IMR-90 (cell line): ENCODE measurements around the gene TRMT1. TPM values are rescaled to one million over a fixed set of nuclear protein-coding genes. Genes with fewer than 3 reads are reported as not detected.

Source experiments
- ATAC-seq: fragments of 200-7000 bp; cut with Tn5 transposase; 2 replicates; pipeline ENCODE4 v1.9.1; 2020; ENCODE audit warnings: low read depth, mild to moderate bottlenecking, moderate library complexity
- BruUV-seq: library from RNA; stranded (reverse); fragments of 400-500 nt; replicated peaks from 2 replicates; lab custom pipeline; 2021; lab: Mats Ljungman, UMichigan
- CTCF ChIA-PET: fragments of 300-600 bp; formaldehyde crosslinking; extraction: SDS; loops from one replicate; lab custom pipeline; 2021; ENCODE audit warnings: antibody characterized with exemption; lab: Yijun Ruan, JAX
- POLR2A ChIA-PET: fragments of 300-600 bp; sonication (Branson Sonifier 250); formaldehyde crosslinking; loops from one replicate; lab custom pipeline; 2022; ENCODE audit warnings: antibody characterized with exemption; ENCODE audit not compliant: unreplicated experiment; lab: Charles Lee
- DNase-seq: peaks from one replicate; pipeline ENCODE4 v3.0.0; 2013
- H2AFZ ChIP-seq: replicated peaks from 2 replicates; pipeline ENCODE3; 2013; ENCODE audit warnings: low read length, mild to moderate bottlenecking; ENCODE audit not compliant: poor library complexity
- H2AK5ac ChIP-seq: 2 replicates; pipeline ENCODE4 v1.6.1; 2013; ENCODE audit warnings: low read depth, low read length, inconsistent platforms
- H2AK9ac ChIP-seq: replicated peaks from 2 replicates; pipeline ENCODE3; 2013; ENCODE audit warnings: mild to moderate bottlenecking, low read depth, low read length, moderate library complexity; ENCODE audit not compliant: poor library complexity
- H2BK120ac ChIP-seq: 2 replicates; pipeline ENCODE4 v1.6.1; 2013; ENCODE audit warnings: low read depth, low read length, inconsistent platforms
- H2BK15ac ChIP-seq: 3 replicates; pipeline ENCODE4 v1.6.1; 2013; ENCODE audit warnings: low read depth, low read length, inconsistent platforms
- H2BK20ac ChIP-seq: 2 replicates; pipeline ENCODE4 v1.6.1; 2013; ENCODE audit warnings: low read depth, mild to moderate bottlenecking, inconsistent platforms, low read length, moderate library complexity
- H2BK5ac ChIP-seq: 2 replicates; pipeline ENCODE4 v1.6.1; 2013; ENCODE audit warnings: mild to moderate bottlenecking, low read depth, low read length, inconsistent platforms; ENCODE audit not compliant: poor library complexity, severe bottlenecking
- H3K14ac ChIP-seq: replicated peaks from 2 replicates; pipeline ENCODE4 v1.6.1; 2013; ENCODE audit warnings: low read depth, low read length, inconsistent platforms
- H3K18ac ChIP-seq: 2 replicates; pipeline ENCODE4 v1.6.1; 2013; ENCODE audit warnings: low read depth, low read length, control low read depth
- H3K23ac ChIP-seq: 2 replicates; pipeline ENCODE4 v1.6.1; 2013; ENCODE audit warnings: low read depth, low read length, inconsistent platforms
- H3K27ac ChIP-seq: 2 replicates; pipeline ENCODE4 v1.5.1; 2013; ENCODE audit warnings: mild to moderate bottlenecking, control low read depth, low read length; ENCODE audit not compliant: insufficient read depth
- H3K27me3 ChIP-seq: 2 replicates; pipeline ENCODE4 v1.6.1; 2013; ENCODE audit warnings: low read length; ENCODE audit not compliant: control insufficient read depth, insufficient read depth
- H3K36me3 ChIP-seq: 2 replicates; pipeline ENCODE4 v1.6.1; 2013; ENCODE audit warnings: low read length, mixed read lengths; ENCODE audit not compliant: control insufficient read depth, insufficient read depth
- H3K4ac ChIP-seq: 2 replicates; pipeline ENCODE4 v1.6.1; 2013; ENCODE audit warnings: low read depth, low read length, inconsistent platforms
- H3K4me1 ChIP-seq: 2 replicates; pipeline ENCODE4 v1.6.1; 2013; ENCODE audit warnings: low read length, mixed read lengths; ENCODE audit not compliant: control insufficient read depth, insufficient read depth
- H3K4me2 ChIP-seq: 2 replicates; pipeline ENCODE4 v1.6.1; 2013; ENCODE audit warnings: low read depth, mild to moderate bottlenecking, control low read depth, low read length, moderate library complexity
- H3K4me3 ChIP-seq: 2 replicates; pipeline ENCODE4 v1.5.1; 2013; ENCODE audit warnings: low read depth, mild to moderate bottlenecking, control low read depth, low read length, moderate library complexity; ENCODE audit not compliant: insufficient read depth
- H3K56ac ChIP-seq: 2 replicates; pipeline ENCODE4 v1.6.1; 2013; ENCODE audit warnings: low read length, inconsistent platforms; ENCODE audit not compliant: insufficient read depth; ENCODE audit errors: extremely low read depth
- H3K79me1 ChIP-seq, 2 experiments: 2 replicates each; pipeline ENCODE4 v1.6.1; 2013; ENCODE audit warnings: low read length in 2 of 2, inconsistent platforms in 1 of 2, low read depth in 1 of 2
- H3K9ac ChIP-seq: 2 replicates; pipeline ENCODE4 v1.6.1; 2013; ENCODE audit warnings: low read depth, low read length, control low read depth
- H3K9me1 ChIP-seq: 2 replicates; pipeline ENCODE4 v1.6.1; 2013; ENCODE audit warnings: low read length, inconsistent platforms; ENCODE audit not compliant: insufficient read depth
- H3K9me3 ChIP-seq: 2 replicates; pipeline ENCODE4 v1.6.1; 2013; ENCODE audit warnings: low read length; ENCODE audit not compliant: control insufficient read depth, insufficient read depth
- H4K20me1 ChIP-seq: 2 replicates; pipeline ENCODE4 v1.6.1; 2013; ENCODE audit warnings: low read length, inconsistent platforms; ENCODE audit not compliant: insufficient read depth
- H4K5ac ChIP-seq: 2 replicates; pipeline ENCODE4 v1.6.1; 2013; ENCODE audit warnings: mild to moderate bottlenecking, low read depth, low read length, control low read depth
- H4K8ac ChIP-seq, 2 experiments: 2 replicates each; pipeline ENCODE4 v1.6.1; 2013; ENCODE audit warnings: low read depth in 2 of 2, low read length in 2 of 2, control low read depth in 1 of 2, inconsistent platforms in 1 of 2
- H4K91ac ChIP-seq: 2 replicates; pipeline ENCODE4 v1.6.1; 2013; ENCODE audit warnings: low read depth, low read length, inconsistent platforms; ENCODE audit not compliant: insufficient read depth
- CEBPB ChIP-seq: IDR thresholded peaks from 2 replicates; pipeline ENCODE4 v1.6.1; 2012; ENCODE audit warnings: low read depth, low read length, improper control_type of control experiment
- FOS ChIP-seq: fragments of 150-350 bp; IDR thresholded peaks from 2 replicates; pipeline ENCODE4 v1.6.1; 2016; ENCODE audit warnings: low read depth, low read length
- MAFK ChIP-seq: IDR thresholded peaks from 2 replicates; pipeline ENCODE4 v1.6.1; 2012; ENCODE audit warnings: low read depth, low read length, improper control_type of control experiment
- MAZ ChIP-seq: IDR thresholded peaks from 2 replicates; pipeline ENCODE4 v1.6.1; 2012; ENCODE audit warnings: low read depth, mild to moderate bottlenecking, low read length, improper control_type of control experiment, moderate library complexity, borderline replicate concordance
- MXI1 ChIP-seq: IDR thresholded peaks from 2 replicates; pipeline ENCODE4 v1.6.1; 2012; ENCODE audit warnings: low read depth, mild to moderate bottlenecking, low read length, moderate library complexity, borderline replicate concordance
- RAD21 ChIP-seq: IDR thresholded peaks from 2 replicates; pipeline ENCODE4 v1.6.1; 2012; ENCODE audit warnings: low read length, improper control_type of control experiment
- RCOR1 ChIP-seq: IDR thresholded peaks from 2 replicates; pipeline ENCODE4 v1.6.1; 2012; ENCODE audit warnings: mild to moderate bottlenecking, low read length, improper control_type of control experiment; ENCODE audit not compliant: insufficient replicate concordance
- RFX5 ChIP-seq: IDR thresholded peaks from 2 replicates; pipeline ENCODE4 v1.8.0; 2012; ENCODE audit warnings: low read depth, mild to moderate bottlenecking, low read length, moderate library complexity
- WGBS, 2 experiments: methylation state at CpG; one replicate each; pipeline versions ENCODE4 v1.1.5 to v1.1.7; 2013; ENCODE audit warnings: missing lambda C conversion rate in 2 of 2; ENCODE audit not compliant: insufficient read length in 1 of 2; ENCODE audit errors: extremely low coverage in 2 of 2; 5-methylcytosine and 5-hydroxymethylcytosine counted together
- dilution Hi-C: fragments of 300-500 bp; cut with HindIII; formaldehyde crosslinking; loops from one replicate; pipeline ENCODE4 v1.14.3; 2018; ENCODE audit warnings: low sequenced_read_pairs; ENCODE audit not compliant: unreplicated experiment
- in situ Hi-C: fragments of 300-500 bp; cut with MboI; formaldehyde crosslinking; loops from 3 replicates; pipeline ENCODE4 v1.14.3; 2019; ENCODE audit warnings: low sequenced_read_pairs, inconsistent platforms, mixed read lengths
- intact Hi-C: fragments of 100-400 bp; cut with micrococcal nuclease; formaldehyde crosslinking; loops from 2 replicates; pipeline ENCODE4 v1.10.0; 2022
- polyA plus RNA-seq, 3 experiments: library from polyadenylated mRNA; depleted of rRNA; stranded (reverse); fragments of >200 nt; gene quantifications; 2 replicates each; pipeline ENCODE4 v1.2.3, GENCODE V29; 2012; ENCODE audit warnings: low replicate concordance in 1 of 3
- total RNA-seq: library from RNA; depleted of rRNA; stranded (reverse); fragments of >200 nt; gene quantifications from 2 replicates; pipeline ENCODE4 v1.2.3, GENCODE V29; 2012
- TF ChIP-seq, protein P1 (sequence below): fragments of 150-350 bp; IDR thresholded peaks from 2 replicates; pipeline ENCODE4 v1.6.1; 2016; ENCODE audit warnings: low read depth, mild to moderate bottlenecking, low read length, moderate library complexity, borderline replicate concordance

The TRMT1 gene
- total and polyA plus RNA-seq, 2 of the 4 experiments (the other 2 are of a cell fraction), result 28.3 to 56.0 TPM

DNA sequence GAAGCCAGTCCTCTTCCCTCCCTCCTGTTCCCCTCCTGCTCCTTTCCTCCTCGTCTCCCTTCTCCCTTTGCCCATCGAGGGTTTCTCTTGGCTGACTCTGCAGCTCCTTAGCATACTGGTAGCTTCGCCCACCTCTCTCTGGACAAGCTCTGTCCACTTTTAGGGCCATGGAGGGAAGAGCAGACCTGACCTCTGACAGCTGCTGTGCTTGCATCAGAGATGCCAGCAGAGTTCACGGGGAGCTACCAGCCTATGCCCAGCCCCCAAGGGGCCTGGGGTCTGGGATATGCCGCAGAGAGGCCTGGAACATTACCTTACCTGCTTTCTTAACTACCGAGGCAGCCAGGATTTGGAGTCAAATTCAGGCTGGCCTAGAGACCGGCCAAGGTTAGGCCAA lies 33.5 kb downstream of the TRMT1 start:
- no peaks in the 10 kb centered on the region for H3K9me3 ChIP-seq
- TF ChIP-seq RCOR1, result no peak
- no peak for TF ChIP-seq MXI1
- no peak for TF ChIP-seq FOS
- TF ChIP-seq MAFK, result no peak
- TF ChIP-seq MAZ, result no peak
- no peak for TF ChIP-seq CEBPB
- TF ChIP-seq, protein P1, sequence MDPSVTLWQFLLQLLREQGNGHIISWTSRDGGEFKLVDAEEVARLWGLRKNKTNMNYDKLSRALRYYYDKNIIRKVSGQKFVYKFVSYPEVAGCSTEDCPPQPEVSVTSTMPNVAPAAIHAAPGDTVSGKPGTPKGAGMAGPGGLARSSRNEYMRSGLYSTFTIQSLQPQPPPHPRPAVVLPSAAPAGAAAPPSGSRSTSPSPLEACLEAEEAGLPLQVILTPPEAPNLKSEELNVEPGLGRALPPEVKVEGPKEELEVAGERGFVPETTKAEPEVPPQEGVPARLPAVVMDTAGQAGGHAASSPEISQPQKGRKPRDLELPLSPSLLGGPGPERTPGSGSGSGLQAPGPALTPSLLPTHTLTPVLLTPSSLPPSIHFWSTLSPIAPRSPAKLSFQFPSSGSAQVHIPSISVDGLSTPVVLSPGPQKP, result no peak
- no peak for TF ChIP-seq RAD21
- no peak for TF ChIP-seq RFX5
- H3K27me3 ChIP-seq, result no peaks in the 10 kb centered on the region
- no peak overlapping the region for H2AK5ac ChIP-seq
- H2BK15ac ChIP-seq, result no peak overlapping the region
- no peak overlapping the region for H4K91ac ChIP-seq
- no peak overlapping the region for H4K5ac ChIP-seq
- 75% methylated on average over 2 of the region's 7 CpGs; no CpG with 5 or more reads in 1 of the 2 experiments for WGBS, 2 experiments
- intact Hi-C loops (no loop called here), dilution Hi-C loops (no loop called here), in situ Hi-C loops (no loop called here)
- ATAC-seq, result no peak
- no peak overlapping the region for H3K4me2 ChIP-seq
- no peak overlapping the region for H2BK5ac ChIP-seq
- no peak overlapping the region for H3K14ac ChIP-seq
- H3K18ac ChIP-seq, result no peak overlapping the region
- H2BK20ac ChIP-seq, result no peak overlapping the region
- peaks cover 0 to 30% of the 10 kb centered on the region in 2 experiments; a peak in 2 of 4 replicates for H3K79me1 ChIP-seq
- H3K9me1 ChIP-seq, result peaks cover 4% of the 10 kb centered on the region
- no peak overlapping the region for H2AFZ ChIP-seq
- no peak overlapping the region for H3K4me3 ChIP-seq
- peaks cover 3% of the 10 kb centered on the region; the same call in 1 of the 2 replicates for H4K20me1 ChIP-seq
- ChIA-PET POLR2A (no interaction called here), CTCF (no interaction called here)
- no peak overlapping the region for H3K23ac ChIP-seq
- H3K27ac ChIP-seq, result no peak overlapping the region
- peaks cover 51% of the 10 kb centered on the region for H3K36me3 ChIP-seq
- H3K4me1 ChIP-seq, result peaks cover 28% of the 10 kb centered on the region
- H3K56ac ChIP-seq, result no peak overlapping the region
- no peak overlapping the region for H3K9ac ChIP-seq
- H4K8ac ChIP-seq, result no peak overlapping the region
- no peak overlapping the region for H2BK120ac ChIP-seq
- no TSS peak for BruUV-seq
- no peak for DNase-seq
- no peak overlapping the region for H3K4ac ChIP-seq
- H2AK9ac ChIP-seq, result no peak overlapping the region
